GM12891 (cell line): ENCODE results near the gene DOK3.

Source experiments
- POU2F2 ChIP-seq: IDR thresholded peaks from 2 replicates; pipeline ENCODE4 v1.6.1; 2011; ENCODE audit warnings: low read depth, mild to moderate bottlenecking, control low read depth, low read length, moderate library complexity
- SPI1 ChIP-seq: IDR thresholded peaks from 2 replicates; pipeline ENCODE4 v1.6.1; 2011; ENCODE audit warnings: low read depth, low read length, control low read depth

- TF ChIP-seq POU2F2 (no peak), SPI1 (no peak)
Observed at GRCh38 chr5:177539411-177539810, 29.8 kb upstream of the DOK3 start.
